DND-41 (cell line): ENCODE measurements around the gene ATG9A.

Source experiments
- CTCF ChIP-seq: IDR thresholded peaks from 2 replicates; pipeline ENCODE4 v1.5.1; 2012; ENCODE audit warnings: borderline replicate concordance, low read length, moderate library complexity, mild to moderate bottlenecking; ENCODE audit not compliant: poor library complexity, severe bottlenecking; ENCODE audit errors: extremely low read depth
- EZH2 ChIP-seq: IDR thresholded peaks from 3 replicates; pipeline ENCODE4 v1.6.1; 2012; ENCODE audit warnings: borderline replicate concordance, low read depth, mild to moderate bottlenecking, moderate library complexity, low read length, inconsistent platforms; ENCODE audit not compliant: severe bottlenecking

GRCh38 chr2:219181531-219181930, 47.9 kb downstream of the ATG9A start:
- TF ChIP-seq CTCF (no peak), EZH2 (no peak)
